GM15510 (cell line): ENCODE measurements around the gene ADAMTS19.

ENCODE experiments used
- POLR2A ChIP-seq: IDR thresholded peaks from 3 replicates; pipeline ENCODE4 v1.6.1; 2011; ENCODE audit warnings: borderline replicate concordance; ENCODE audit not compliant: insufficient read length; ENCODE audit errors: extremely low read depth

The ADAMTS19 gene

DNA sequence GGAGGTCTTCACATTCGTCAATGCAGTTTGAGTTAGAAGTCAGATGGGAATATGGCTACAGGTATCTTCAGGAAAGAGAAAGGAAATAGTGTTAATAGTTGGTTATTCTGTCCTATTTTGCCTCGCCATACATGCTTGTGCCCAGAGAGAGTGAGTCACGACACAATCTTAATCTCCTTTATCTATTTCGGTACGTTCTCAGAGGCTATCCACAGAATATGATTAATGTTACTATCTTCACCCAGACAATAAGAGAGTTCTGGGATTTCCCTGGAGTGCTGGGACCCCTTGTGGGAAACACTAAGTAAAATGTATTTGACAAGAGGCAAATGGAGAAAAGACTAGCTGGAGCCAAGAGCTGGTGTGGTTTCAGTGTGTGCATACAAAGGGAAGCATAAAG, 313.3 kb downstream of the ADAMTS19 start:
- no peak for TF ChIP-seq POLR2A

DNA sequence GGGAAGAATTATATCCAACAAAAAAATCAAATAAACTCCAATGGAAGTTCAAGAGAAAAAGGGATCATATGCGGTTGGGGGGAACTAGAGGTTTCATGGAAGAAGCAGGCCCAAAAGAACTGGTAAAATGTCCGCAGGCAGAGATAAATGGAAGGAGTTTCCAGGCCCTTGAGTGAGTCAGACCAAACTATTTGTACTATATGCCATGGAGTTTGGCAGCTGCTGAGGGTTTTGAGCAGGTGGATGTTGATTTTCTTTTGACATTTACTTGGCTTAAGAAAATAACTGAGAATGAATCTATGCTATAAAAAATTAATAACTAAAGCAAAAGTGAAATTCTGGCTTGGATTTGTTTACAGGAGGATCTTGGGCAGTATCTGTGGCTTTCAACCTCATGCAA, 321.5 kb downstream of the ADAMTS19 start:
- no peak for TF ChIP-seq POLR2A
